GM23338 (cell line): Measurements from ENCODE around the gene WSCD1. TPM values are rescaled to one million over a fixed set of nuclear protein-coding genes. Genes with fewer than 3 reads are reported as not detected.

Experiments
- ATAC-seq: fragments of 200-7000 bp; cut with Tn5 transposase; 3 replicates; pipeline ENCODE4 v1.9.1; 2020
- DNase-seq: peaks from one replicate; pipeline ENCODE4 v3.0.0-alpha.2; 2015; ENCODE audit warnings: low spot score
- H2AFZ ChIP-seq: fragments of 200-600 bp; sonication (generic); 2 replicates; pipeline ENCODE4 v1.8.0; 2016; ENCODE audit warnings: antibody characterized with exemption, mild to moderate bottlenecking, moderate library complexity
- H3F3A ChIP-seq: fragments of 200-600 bp; sonication (generic); replicated peaks from 2 replicates; pipeline ENCODE4 v1.8.0; 2017; ENCODE audit warnings: antibody characterized with exemption, mixed run types, low read depth
- H3K27ac ChIP-seq: fragments of 200-600 bp; sonication (generic); 2 replicates; pipeline ENCODE4 v1.6.1; 2016; ENCODE audit warnings: low read depth
- H3K27me3 ChIP-seq: fragments of 200-600 bp; sonication (generic); 2 replicates; pipeline ENCODE4 v1.8.0; 2016; ENCODE audit warnings: mild to moderate bottlenecking, mixed run types, moderate library complexity; ENCODE audit not compliant: insufficient read depth
- H3K36me3 ChIP-seq: fragments of 200-600 bp; sonication (generic); 2 replicates; pipeline ENCODE4 v1.8.0; 2016; ENCODE audit warnings: mild to moderate bottlenecking; ENCODE audit not compliant: insufficient read depth
- H3K4me1 ChIP-seq: fragments of 200-600 bp; sonication (generic); 2 replicates; pipeline ENCODE4 v1.8.0; 2016; ENCODE audit warnings: mild to moderate bottlenecking, moderate library complexity; ENCODE audit not compliant: insufficient read depth
- H3K4me2 ChIP-seq: fragments of 200-600 bp; sonication (generic); 2 replicates; pipeline ENCODE4 v1.7.1; 2017; ENCODE audit warnings: mixed run types
- H3K4me3 ChIP-seq: fragments of 200-600 bp; sonication (generic); 2 replicates; pipeline ENCODE4 v1.6.1; 2016; ENCODE audit warnings: mixed run types
- H3K79me2 ChIP-seq: fragments of 200-600 bp; sonication (generic); replicated peaks from 2 replicates; pipeline ENCODE4 v1.8.0; 2017; ENCODE audit warnings: mild to moderate bottlenecking; ENCODE audit not compliant: insufficient read depth
- H3K9me2 ChIP-seq: fragments of 200-600 bp; sonication (generic); 2 replicates; pipeline ENCODE4 v1.8.0; 2017; ENCODE audit not compliant: insufficient read depth
- H4K20me1 ChIP-seq: fragments of 200-600 bp; sonication (generic); replicated peaks from 2 replicates; pipeline ENCODE4 v1.8.0; 2017; ENCODE audit warnings: mild to moderate bottlenecking; ENCODE audit not compliant: insufficient read depth
- H3K27ac Mint-ChIP-seq: 2 replicates; pipeline ENCODE4 v1.8.0; 2020; ENCODE audit warnings: inconsistent platforms, mild to moderate bottlenecking, moderate library complexity, mixed read lengths
- H3K27me3 Mint-ChIP-seq: 3 replicates; pipeline ENCODE4 v1.8.0; 2022; ENCODE audit warnings: low read depth, mild to moderate bottlenecking, moderate library complexity, mixed read lengths, inconsistent platforms; ENCODE audit not compliant: insufficient read depth, poor library complexity
- H3K36me3 Mint-ChIP-seq: 3 replicates; pipeline ENCODE4 v1.8.0; 2021; ENCODE audit warnings: low read depth, mild to moderate bottlenecking, inconsistent platforms, moderate library complexity, mixed read lengths
- H3K4me1 Mint-ChIP-seq: 3 replicates; pipeline ENCODE4 v1.8.0; 2020; ENCODE audit warnings: mild to moderate bottlenecking, inconsistent platforms, mixed read lengths
- H3K4me3 Mint-ChIP-seq: 3 replicates; pipeline ENCODE4 v1.8.0; 2021; ENCODE audit warnings: moderate library complexity, mild to moderate bottlenecking, inconsistent platforms, mixed read lengths
- H3K9me3 Mint-ChIP-seq: 3 replicates; pipeline ENCODE4 v1.8.0; 2020; ENCODE audit warnings: moderate library complexity, mild to moderate bottlenecking, inconsistent platforms, mixed read lengths
- CREB1 ChIP-seq: fragments of 250-450 bp; sonication (Bioruptor Pico); IDR thresholded peaks from 2 replicates; pipeline ENCODE4 v1.5.0; 2020; ENCODE audit warnings: low read depth, mild to moderate bottlenecking, moderate library complexity
- EZH2 ChIP-seq: fragments of 200-600 bp; sonication (generic); IDR thresholded peaks from one replicate; pipeline ENCODE4 v1.8.0; 2017; ENCODE audit warnings: antibody characterized with exemption, mild to moderate bottlenecking, low read depth; ENCODE audit not compliant: unreplicated experiment
- JUNB ChIP-seq: IDR thresholded peaks from one replicate; pipeline ENCODE4 v1.6.1; 2016; ENCODE audit warnings: antibody characterized with exemption; ENCODE audit not compliant: unreplicated experiment
- NANOG ChIP-seq: IDR thresholded peaks from 2 replicates; pipeline ENCODE4 v1.6.1; 2016; ENCODE audit warnings: antibody characterized with exemption, borderline replicate concordance
- POLR2AphosphoS5 ChIP-seq: IDR thresholded peaks from 2 replicates; pipeline ENCODE4 v1.6.1; 2016; ENCODE audit warnings: antibody characterized with exemption, low read depth
- ZNF114 ChIP-seq: fragments of 250-450 bp; sonication (Bioruptor Pico); IDR thresholded peaks from 2 replicates; pipeline ENCODE4 v1.5.0; 2020; ENCODE audit warnings: mild to moderate bottlenecking, moderate library complexity
- ZNF331 ChIP-seq: fragments of 250-450 bp; sonication (Bioruptor Pico); IDR thresholded peaks from 2 replicates; pipeline ENCODE4 v1.5.0; 2020; ENCODE audit warnings: low read depth, mild to moderate bottlenecking, moderate library complexity
- polyA plus RNA-seq: library from polyadenylated mRNA; unstranded; fragments of >200 nt; fragmentation: Nextera tagmentation; extraction: Ambion mirVana; gene quantifications from 2 replicates; pipeline ENCODE4 v1.2.1, GENCODE V29; 2016
- total RNA-seq: library from RNA; depleted of rRNA; stranded (reverse); fragments of >200 nt; shearing (Covaris generic); gene quantifications from 2 replicates; pipeline ENCODE4 v1.2.3, GENCODE V29; 2014
- TF ChIP-seq, protein P1 (sequence below): IDR thresholded peaks from 2 replicates; pipeline ENCODE4 v1.6.1; 2016; ENCODE audit warnings: antibody characterized with exemption
- TF ChIP-seq, protein P2 (sequence below): fragments of 250-450 bp; sonication (Bioruptor Pico); IDR thresholded peaks from 2 replicates; pipeline ENCODE4 v1.5.0; 2020; ENCODE audit warnings: mild to moderate bottlenecking, moderate library complexity
- TF ChIP-seq, protein P3 (sequence below), 2 experiments: fragments of 200-600 bp in 1 of 2; sonication (generic) in 1 of 2; conservative IDR thresholded peaks; 2 replicates each; pipeline versions ENCODE4 v1.5.1 to v1.6.1; 2016 to 2017; ENCODE audit warnings: antibody characterized with exemption in 2 of 2, low read depth in 2 of 2, mild to moderate bottlenecking in 2 of 2, moderate library complexity in 1 of 2

The WSCD1 gene
- total and polyA plus RNA-seq, 2 experiments from 2014 or later = 6.1 to 38.9 TPM

DNA sequence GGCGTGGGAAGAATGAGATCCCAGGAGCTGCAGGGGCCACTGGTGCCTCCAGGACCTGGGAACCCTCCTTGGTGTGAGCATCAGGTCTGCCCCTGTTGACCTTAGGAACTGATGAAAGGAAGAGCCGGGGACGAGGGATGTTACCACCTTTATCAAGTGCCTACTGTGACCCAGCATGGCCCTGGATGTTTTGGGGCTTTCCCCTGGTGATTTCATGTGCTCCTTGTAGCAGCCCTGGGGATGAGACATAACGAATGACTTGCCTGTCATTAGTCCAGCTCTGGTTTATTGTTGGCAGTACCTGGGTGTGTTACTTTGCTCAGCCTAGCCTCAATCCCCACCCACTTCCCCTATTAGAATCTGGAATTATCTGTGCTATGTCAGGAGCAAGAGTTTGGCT lies 39.9 kb downstream of the WSCD1 start:
- Mint-ChIP-seq H3K4me3 (no peak overlapping the region), H3K9me3 (no peaks in the 10 kb centered on the region; the same call in 2 of the 3 replicates), H3K36me3 (peaks cover 55% of the 10 kb centered on the region), H3K27me3 (peaks cover 5% of the 10 kb centered on the region), H3K4me1 (no peaks in the 10 kb centered on the region; the same call in 2 of the 3 replicates), H3K27ac (peak overlapping the region; percentile 4; the same call in 1 of the 2 replicates)
- Histone ChIP-seq H3K27ac (no peak overlapping the region), H3K36me3 (no peaks in the 10 kb centered on the region), H3K27me3 (no peaks in the 10 kb centered on the region), H3F3A (no peaks in the 10 kb centered on the region), H3K9me2 (0 out of 2 replicates have a peak, but pooled peaks cover 3% of the 10 kb centered on the region), H3K4me3 (no peak overlapping the region), H4K20me1 (no peaks in the 10 kb centered on the region; the same call in 1 of the 2 replicates), H3K4me1 (no peaks in the 10 kb centered on the region), H3K4me2 (no peak overlapping the region), H3K79me2 (no peaks in the 10 kb centered on the region), H2AFZ (no peak overlapping the region)
- ATAC-seq = no peak
- TF ChIP-seq NANOG (no peak), POLR2AphosphoS5 (no peak)
- DNase-seq = no peak

DNA sequence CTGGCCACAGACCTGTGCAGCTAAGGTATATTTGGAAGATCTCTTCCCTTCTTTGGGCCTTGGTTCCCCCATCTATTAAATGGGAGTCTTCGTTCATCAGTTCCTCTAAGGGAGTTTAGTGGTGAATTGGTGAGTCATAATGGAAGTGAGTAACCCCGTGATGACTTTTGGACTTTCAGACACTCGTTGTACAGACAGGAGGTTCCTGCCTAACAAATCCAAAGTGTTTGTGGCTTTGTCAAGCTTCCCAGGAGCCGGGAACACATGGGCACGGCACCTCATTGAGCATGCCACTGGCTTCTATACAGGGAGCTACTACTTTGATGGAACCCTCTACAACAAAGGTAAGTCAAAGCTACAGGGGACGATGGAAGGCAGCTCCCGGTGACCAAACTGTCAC lies 40.4 kb downstream of the WSCD1 start:
- Histone ChIP-seq H3K4me3 (no peak overlapping the region), H3K79me2 (no peaks in the 10 kb centered on the region), H3K4me2 (no peak overlapping the region), H3K4me1 (no peaks in the 10 kb centered on the region), H3F3A (no peaks in the 10 kb centered on the region), H3K27me3 (no peaks in the 10 kb centered on the region), H3K36me3 (no peaks in the 10 kb centered on the region), H2AFZ (no peak overlapping the region), H3K9me2 (0 out of 2 replicates have a peak, but pooled peaks cover 3% of the 10 kb centered on the region), H4K20me1 (no peaks in the 10 kb centered on the region; the same call in 1 of the 2 replicates), H3K27ac (no peak overlapping the region)
- no peaks in the 10 kb centered on the region; the same call in 2 of the 3 replicates for H3K9me3 Mint-ChIP-seq
- no peak overlapping the region for H3K4me3 Mint-ChIP-seq
- ATAC-seq (no peak), DNase-seq (no peak)
- TF ChIP-seq, protein P1, sequence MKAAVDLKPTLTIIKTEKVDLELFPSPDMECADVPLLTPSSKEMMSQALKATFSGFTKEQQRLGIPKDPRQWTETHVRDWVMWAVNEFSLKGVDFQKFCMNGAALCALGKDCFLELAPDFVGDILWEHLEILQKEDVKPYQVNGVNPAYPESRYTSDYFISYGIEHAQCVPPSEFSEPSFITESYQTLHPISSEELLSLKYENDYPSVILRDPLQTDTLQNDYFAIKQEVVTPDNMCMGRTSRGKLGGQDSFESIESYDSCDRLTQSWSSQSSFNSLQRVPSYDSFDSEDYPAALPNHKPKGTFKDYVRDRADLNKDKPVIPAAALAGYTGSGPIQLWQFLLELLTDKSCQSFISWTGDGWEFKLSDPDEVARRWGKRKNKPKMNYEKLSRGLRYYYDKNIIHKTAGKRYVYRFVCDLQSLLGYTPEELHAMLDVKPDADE = no peak
- TF ChIP-seq ZNF114 (CRISPR knock-in tag) (no peak), ZNF331 (no peak), EZH2 (no peak), CREB1 (CRISPR knock-in tag) (no peak), POLR2AphosphoS5 (no peak), JUNB (no peak)
- TF ChIP-seq, protein P2, sequence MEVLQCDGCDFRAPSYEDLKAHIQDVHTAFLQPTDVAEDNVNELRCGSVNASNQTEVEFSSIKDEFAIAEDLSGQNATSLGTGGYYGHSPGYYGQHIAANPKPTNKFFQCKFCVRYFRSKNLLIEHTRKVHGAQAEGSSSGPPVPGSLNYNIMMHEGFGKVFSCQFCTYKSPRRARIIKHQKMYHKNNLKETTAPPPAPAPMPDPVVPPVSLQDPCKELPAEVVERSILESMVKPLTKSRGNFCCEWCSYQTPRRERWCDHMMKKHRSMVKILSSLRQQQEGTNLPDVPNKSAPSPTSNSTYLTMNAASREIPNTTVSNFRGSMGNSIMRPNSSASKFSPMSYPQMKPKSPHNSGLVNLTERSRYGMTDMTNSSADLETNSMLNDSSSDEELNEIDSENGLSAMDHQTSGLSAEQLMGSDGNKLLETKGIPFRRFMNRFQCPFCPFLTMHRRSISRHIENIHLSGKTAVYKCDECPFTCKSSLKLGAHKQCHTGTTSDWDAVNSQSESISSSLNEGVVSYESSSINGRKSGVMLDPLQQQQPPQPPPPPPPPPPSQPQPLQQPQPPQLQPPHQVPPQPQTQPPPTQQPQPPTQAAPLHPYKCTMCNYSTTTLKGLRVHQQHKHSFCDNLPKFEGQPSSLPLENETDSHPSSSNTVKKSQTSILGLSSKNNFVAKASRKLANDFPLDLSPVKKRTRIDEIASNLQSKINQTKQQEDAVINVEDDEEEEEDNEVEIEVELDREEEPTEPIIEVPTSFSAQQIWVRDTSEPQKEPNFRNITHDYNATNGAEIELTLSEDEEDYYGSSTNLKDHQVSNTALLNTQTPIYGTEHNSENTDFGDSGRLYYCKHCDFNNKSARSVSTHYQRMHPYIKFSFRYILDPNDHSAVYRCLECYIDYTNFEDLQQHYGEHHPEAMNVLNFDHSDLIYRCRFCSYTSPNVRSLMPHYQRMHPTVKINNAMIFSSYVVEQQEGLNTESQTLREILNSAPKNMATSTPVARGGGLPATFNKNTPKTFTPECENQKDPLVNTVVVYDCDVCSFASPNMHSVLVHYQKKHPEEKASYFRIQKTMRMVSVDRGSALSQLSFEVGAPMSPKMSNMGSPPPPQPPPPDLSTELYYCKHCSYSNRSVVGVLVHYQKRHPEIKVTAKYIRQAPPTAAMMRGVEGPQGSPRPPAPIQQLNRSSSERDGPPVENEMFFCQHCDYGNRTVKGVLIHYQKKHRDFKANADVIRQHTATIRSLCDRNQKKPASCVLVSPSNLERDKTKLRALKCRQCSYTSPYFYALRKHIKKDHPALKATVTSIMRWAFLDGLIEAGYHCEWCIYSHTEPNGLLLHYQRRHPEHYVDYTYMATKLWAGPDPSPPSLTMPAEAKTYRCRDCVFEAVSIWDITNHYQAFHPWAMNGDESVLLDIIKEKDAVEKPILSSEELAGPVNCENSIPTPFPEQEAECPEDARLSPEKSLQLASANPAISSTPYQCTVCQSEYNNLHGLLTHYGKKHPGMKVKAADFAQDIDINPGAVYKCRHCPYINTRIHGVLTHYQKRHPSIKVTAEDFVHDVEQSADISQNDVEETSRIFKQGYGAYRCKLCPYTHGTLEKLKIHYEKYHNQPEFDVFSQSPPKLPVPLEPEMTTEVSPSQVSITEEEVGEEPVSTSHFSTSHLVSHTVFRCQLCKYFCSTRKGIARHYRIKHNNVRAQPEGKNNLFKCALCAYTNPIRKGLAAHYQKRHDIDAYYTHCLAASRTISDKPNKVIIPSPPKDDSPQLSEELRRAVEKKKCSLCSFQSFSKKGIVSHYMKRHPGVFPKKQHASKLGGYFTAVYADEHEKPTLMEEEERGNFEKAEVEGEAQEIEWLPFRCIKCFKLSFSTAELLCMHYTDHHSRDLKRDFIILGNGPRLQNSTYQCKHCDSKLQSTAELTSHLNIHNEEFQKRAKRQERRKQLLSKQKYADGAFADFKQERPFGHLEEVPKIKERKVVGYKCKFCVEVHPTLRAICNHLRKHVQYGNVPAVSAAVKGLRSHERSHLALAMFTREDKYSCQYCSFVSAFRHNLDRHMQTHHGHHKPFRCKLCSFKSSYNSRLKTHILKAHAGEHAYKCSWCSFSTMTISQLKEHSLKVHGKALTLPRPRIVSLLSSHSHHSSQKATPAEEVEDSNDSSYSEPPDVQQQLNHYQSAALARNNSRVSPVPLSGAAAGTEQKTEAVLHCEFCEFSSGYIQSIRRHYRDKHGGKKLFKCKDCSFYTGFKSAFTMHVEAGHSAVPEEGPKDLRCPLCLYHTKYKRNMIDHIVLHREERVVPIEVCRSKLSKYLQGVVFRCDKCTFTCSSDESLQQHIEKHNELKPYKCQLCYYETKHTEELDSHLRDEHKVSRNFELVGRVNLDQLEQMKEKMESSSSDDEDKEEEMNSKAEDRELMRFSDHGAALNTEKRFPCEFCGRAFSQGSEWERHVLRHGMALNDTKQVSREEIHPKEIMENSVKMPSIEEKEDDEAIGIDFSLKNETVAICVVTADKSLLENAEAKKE = no peak
- TF ChIP-seq, protein P3, sequence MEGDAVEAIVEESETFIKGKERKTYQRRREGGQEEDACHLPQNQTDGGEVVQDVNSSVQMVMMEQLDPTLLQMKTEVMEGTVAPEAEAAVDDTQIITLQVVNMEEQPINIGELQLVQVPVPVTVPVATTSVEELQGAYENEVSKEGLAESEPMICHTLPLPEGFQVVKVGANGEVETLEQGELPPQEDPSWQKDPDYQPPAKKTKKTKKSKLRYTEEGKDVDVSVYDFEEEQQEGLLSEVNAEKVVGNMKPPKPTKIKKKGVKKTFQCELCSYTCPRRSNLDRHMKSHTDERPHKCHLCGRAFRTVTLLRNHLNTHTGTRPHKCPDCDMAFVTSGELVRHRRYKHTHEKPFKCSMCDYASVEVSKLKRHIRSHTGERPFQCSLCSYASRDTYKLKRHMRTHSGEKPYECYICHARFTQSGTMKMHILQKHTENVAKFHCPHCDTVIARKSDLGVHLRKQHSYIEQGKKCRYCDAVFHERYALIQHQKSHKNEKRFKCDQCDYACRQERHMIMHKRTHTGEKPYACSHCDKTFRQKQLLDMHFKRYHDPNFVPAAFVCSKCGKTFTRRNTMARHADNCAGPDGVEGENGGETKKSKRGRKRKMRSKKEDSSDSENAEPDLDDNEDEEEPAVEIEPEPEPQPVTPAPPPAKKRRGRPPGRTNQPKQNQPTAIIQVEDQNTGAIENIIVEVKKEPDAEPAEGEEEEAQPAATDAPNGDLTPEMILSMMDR (conservative IDR thresholded peaks at IDR 0.05; ENCODE audit: low read depth in 2 of 2) = no peak
- H3K36me3 Mint-ChIP-seq = peaks cover 50% of the 10 kb centered on the region
- H3K4me1 Mint-ChIP-seq = no peaks in the 10 kb centered on the region
- H3K27ac Mint-ChIP-seq = 0 out of 2 replicates have a peak overlapping the region, but pooled peaks have one; percentile 4
- peaks cover 5% of the 10 kb centered on the region for H3K27me3 Mint-ChIP-seq
